Measurements from ENCODE around the gene KRT6C.
"Not testable (repeated sequence)": the region's sequence is repeated elsewhere in the genome, so short reads cannot be mapped to it uniquely, and the experiment has no call there.

Gene KRT6C

DNA sequence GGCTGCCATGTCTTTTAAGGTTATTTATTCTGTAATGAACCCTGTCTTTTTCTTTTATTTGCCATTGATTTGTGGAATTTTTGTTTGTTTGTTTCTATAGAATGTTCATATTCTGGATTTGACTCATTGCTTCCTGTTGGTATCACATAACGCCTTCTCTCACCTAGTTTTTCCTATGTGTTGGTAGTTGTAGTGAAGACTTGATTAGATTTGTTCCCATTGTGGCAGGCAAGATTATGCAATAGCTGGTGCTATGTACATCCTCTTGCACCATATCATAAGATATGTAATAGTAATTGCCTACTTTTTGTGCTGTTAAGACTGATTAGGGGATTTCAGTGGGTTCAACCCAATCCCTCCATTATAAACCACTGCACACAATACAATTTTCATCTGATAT is 17.8 kb downstream of the KRT6C start:
- DNase-seq (ENCODE audit: low read depth): no peak

GRCh38 chr12:52454411-52455201 is 19.0 kb downstream of the KRT6C start:
- no peak for DNase-seq (ENCODE audit: low read depth)

DNA sequence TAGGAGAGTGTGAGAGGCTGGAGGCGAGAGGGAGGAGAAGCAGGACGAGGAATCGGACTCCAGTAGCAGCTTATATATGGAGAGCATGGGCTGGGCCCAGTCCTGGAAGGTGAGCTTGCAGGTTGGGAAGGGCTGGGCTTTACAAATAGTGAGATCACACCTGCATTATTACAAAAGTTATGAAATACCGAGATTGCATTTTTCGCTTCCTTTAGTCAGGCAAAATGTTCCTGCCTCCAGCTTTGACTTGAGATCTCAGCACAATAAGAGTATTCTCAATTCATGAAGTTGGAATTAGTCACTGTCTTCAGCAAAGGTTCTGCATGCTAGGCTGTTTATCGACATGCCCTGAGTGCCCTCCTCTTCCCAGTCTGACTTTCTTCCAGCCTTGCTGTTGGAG is 21.5 kb downstream of the KRT6C start, which contains the start of gene KRT6B:
KRT6B (minus strand) TSS at position 46 of the 400 bp plus-strand sequence. CDS start 68 bp downstream, outside the sequence.
- DNase-seq (ENCODE audit: low read depth): no peak

DNA sequence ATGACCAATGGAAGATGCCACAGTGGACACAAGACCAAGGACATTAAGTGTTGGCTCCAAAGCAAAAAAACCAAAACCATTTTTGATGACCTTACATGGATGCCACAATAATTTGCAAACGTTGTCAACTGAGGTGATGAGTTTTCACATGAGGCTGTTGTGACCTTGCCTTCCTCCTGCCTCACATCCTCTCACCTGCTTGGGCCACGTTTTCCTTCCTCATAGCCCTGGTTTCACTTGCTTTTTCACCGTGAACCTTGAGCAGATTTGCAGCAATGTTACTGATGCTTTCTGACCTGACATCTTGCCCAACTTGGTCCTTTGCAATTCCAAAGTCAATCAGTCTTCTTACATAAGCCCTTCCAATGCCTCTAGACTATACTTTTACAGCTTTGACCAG is 25.4 kb downstream of the KRT6C start:
- no peak for DNase-seq (ENCODE audit: low read depth)

DNA sequence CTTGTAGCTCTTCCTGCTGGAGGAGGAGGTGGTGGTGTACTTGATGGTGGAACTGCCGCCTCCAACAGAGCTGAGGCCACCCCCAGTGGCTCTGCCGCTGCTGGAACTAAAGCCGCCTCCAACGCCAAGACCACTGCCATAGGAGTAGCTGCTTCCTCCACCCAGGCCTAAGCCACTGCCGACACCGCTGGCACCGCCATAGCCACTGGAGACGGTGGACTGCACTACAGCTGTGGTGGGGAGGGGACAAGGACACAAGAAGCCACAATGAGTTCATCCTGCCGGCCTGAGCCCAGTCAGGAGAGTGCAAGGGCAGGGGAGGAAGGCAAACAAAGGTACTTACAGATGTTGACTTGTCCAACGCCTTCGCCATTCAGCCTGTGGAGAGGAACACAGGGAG is 26.4 kb downstream of the KRT6C start:
- DNase-seq (ENCODE audit: low read depth): not testable (repeated sequence)

DNA sequence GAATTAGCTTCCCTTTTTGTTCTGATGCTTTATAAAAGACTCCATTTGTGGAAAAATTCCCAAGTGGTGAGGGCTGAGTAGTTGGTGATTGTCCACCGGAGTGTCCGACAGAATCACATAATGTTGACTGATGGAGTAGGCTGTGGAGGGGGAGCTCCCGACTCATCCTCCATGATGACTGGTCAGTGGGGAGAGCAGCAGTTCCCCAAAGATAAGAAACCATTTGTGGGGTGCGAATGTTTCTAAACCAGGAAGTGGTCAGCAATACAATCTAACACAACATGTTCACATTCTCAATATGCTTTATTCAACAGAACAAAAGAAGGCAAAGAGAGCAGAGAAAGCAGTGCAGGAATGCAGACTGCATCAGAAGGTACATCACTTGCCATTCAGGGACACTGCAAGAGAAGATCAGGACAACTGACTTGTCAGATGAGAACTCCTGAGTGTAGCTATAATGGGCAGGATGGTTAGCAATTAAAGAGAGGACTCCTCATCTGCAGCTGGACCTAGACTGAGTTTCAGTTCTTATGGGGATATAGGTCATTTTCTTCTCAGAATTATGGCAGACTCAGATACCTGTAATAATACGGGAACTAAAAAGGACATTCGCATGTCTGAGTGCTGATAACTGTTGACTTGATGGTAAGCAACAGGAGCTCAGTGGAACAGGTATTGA is 27.1 kb downstream of the KRT6C start:
- DNase-seq (ENCODE audit: low read depth): no peak

DNA sequence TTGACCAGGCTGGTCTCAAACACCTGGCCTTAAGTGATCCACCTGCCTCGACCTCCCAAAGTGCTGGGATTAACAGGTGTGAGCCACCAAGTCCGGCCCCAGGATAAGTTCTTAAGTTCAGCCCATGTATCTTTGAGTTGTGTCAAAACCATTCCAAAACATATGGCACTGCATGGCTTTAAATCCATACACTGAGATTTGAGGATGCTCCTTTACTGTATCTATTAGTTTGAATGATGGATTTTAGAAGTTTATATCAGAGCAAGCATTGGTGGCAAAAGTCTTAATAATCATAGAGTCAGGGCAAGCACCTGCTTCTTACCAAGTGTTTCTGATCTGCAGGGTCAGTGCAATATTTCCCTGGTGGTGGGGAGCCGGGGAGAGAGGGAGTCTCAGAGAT is 27.7 kb downstream of the KRT6C start:
- DNase-seq (ENCODE audit: low read depth): no peak

- no peak for DNase-seq (ENCODE audit: low read depth)
Observed at GRCh38 chr12:52444647-52445595, 28.7 kb downstream of the KRT6C start.

GRCh38 chr12:52443966-52444365 is 29.6 kb downstream of the KRT6C start:
- no peak for DNase-seq (ENCODE audit: low read depth)

- DNase-seq (ENCODE audit: low read depth): no peak
Observed at GRCh38 chr12:52442600-52443061, 31.0 kb downstream of the KRT6C start.

DNA sequence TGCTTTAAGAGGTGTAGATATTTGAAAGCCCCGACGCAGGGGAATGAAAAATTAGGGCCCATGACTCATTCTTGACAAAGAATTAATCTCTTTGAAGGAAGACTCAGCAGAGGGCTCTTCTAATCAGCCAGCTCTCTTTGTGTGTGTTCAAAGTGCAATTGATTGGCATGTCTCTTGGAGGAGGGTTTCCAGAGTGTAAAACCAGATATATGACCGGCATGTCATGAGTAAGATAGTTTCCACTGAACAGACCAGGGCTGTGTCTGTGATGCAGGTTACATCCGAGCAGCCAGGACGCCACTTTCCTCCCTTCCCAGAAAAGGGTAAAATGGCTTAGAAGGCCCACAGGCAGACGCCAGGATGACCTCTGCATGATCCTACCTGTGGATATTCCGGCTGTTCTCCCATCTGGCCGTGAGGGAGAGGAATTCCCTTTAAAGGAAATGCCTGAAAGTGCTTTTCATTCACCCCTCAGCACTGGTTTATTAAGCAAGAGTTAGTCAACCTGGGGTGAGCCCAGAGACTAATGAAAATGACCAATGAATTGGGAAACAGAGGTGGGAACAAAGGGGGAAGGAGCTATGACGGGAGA is 32.2 kb downstream of the KRT6C start:
- DNase-seq (ENCODE audit: low read depth): no peak

DNA sequence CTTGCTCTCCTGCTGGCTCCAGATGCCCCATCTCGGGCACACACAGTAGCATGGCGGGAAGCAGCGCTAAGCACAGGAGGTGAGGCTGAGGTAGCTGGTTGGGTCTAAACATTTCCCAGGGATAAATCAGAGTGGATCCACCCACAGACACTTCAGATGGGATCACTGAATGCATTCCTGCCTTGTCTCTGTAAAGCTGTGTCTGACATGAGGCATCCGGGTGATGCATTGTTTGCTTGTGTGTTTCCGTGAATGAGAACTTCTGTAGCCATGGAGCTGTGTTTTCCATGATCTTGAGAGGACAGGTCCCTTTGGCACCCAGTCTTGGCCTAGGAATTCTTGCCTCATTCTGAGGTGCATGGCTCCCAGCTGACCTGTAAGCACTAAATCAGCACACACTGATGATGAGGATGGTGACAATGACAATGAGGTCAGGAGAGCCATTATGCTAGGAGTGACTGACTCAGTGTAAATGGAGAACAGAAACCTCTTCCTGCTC is 32.7 kb downstream of the KRT6C start:
- DNase-seq (ENCODE audit: low read depth): no peak

GRCh38 chr12:52439845-52440244 is 33.8 kb downstream of the KRT6C start:
- no peak for DNase-seq (ENCODE audit: low read depth)

GRCh38 chr12:52439420-52439819 is 34.2 kb downstream of the KRT6C start:
- DNase-seq (ENCODE audit: low read depth): no peak

- no peak for DNase-seq (ENCODE audit: low read depth)
Observed at GRCh38 chr12:52438305-52439301, 35.0 kb downstream of the KRT6C start.

GRCh38 chr12:52437508-52437907 is 36.1 kb downstream of the KRT6C start:
- no peak for DNase-seq (ENCODE audit: low read depth)

DNA sequence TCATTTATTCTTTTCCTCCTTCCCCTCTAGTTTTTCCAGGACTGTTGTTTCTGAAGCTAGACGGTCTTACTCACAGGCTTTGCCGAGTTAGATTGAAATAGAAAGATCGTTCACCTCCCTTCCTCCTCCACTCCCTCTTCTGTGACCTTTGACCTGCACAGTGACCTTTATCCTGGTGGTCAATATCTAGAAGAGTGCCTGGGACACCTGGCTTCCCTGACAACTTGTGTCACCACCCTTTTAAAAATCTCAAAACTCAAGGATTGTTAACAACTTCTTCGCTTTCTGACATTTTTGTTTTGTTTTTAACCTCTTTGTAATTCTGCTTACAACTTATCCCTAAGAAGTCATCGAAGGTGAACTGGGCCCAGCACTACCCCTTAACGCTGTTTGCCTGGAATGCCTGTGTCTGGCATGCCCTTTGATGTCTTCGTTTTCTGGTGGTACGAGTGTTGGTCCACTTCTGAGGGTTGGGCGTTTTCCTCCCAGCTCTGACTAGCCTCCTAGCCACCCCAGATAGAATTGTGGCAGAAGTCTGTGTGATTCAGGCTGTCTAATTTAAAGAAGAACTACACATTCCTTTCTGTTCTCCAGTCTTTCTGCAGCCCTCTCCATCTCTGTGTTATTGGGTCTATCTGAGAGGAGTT is 36.7 kb downstream of the KRT6C start:
- no peak for DNase-seq (ENCODE audit: low read depth)

DNA sequence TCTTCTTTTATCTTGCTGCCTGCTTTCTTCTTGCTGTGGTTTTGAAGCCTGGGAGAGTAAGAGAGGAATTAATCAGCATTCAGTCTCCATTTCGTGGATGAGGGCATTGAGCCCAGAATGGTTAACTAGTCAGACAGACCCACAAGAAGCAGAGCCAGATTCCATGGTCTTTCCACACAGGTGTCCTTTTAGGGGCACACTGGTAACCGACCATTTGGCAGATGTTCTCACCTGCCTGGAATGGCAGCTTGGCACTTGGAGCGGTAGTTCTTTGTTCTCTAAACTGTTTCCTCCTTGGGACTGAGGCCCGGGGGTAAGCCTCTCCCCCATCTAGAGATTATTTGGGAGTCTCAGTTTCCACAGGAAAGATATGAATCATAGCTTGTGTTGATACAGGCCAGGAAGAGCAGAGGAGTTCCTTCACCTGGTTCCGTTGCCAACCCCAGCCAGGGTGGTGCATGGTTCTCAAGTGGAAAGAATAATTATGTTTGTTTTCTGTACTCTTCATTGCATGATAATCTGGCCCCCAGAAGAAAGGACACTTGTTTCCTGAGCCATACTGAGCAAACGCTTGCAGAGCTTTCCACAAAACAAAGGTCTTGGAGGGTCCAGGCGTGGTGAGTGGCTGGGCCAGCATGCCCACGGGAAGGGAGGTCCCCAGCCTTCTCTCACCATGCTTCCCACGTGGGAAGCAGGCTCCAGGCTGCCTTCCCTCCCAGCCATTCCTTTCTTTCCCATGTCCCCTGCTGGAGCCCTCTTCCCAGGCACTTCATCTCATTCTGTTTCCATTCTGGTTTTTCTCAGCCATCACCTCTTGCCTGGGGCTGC is 37.4 kb downstream of the KRT6C start:
- no peak for DNase-seq (ENCODE audit: low read depth)

GRCh38 chr12:52435659-52435999 is 38.0 kb downstream of the KRT6C start:
- no peak for DNase-seq (ENCODE audit: low read depth)
